GM21619 (cell line): ENCODE data around the gene PRKAR2B.
"Not testable (repeated sequence)": the region's sequence is repeated elsewhere in the genome, so short reads cannot be mapped to it uniquely, and the experiment has no call there.

ENCODE experiments used
- ATAC-seq: cut with Tn5 transposase; IDR thresholded peaks from one replicate; pipeline ENCODE4 v1.9.1; 2021; ENCODE audit not compliant: unreplicated experiment

The PRKAR2B gene

DNA sequence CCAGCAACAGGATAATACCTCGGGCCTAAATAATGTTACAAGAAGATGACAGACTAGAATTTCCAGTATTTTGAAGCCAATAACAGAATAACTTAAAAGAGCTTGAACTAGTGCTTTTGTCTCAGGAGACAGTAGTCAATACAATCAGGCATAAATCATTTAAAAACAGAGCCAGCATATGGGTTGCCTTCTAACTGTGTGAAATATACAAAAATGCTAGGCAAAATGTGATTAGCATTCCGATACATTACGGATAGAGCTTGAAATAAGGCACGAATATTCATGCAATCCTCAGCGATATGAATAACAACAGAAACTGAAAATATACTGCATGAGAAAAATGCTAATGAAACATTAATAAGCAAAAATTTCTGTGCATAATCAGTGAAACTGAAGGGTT, 18.3 kb upstream of the PRKAR2B start:
- ATAC-seq = no peak

DNA sequence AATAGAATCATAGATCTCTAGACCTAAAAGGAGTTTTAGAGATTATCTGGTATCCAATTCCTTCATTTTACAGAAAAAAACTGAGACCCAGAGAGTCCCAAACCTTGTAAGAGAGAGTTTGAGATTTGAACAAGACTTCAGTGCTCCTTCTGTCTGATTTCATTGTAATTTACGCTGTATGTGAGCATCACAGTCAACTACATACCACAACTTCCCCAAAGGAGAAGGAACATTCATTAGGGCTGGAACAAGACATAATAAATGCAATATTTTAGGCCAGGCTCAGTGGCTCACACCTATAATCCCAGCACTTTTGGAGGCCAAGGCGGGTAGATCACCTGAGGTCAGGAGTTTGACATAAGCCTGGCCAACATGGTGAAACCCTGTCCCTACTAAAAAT, 17.3 kb upstream of the PRKAR2B start:
- no peak for ATAC-seq

DNA sequence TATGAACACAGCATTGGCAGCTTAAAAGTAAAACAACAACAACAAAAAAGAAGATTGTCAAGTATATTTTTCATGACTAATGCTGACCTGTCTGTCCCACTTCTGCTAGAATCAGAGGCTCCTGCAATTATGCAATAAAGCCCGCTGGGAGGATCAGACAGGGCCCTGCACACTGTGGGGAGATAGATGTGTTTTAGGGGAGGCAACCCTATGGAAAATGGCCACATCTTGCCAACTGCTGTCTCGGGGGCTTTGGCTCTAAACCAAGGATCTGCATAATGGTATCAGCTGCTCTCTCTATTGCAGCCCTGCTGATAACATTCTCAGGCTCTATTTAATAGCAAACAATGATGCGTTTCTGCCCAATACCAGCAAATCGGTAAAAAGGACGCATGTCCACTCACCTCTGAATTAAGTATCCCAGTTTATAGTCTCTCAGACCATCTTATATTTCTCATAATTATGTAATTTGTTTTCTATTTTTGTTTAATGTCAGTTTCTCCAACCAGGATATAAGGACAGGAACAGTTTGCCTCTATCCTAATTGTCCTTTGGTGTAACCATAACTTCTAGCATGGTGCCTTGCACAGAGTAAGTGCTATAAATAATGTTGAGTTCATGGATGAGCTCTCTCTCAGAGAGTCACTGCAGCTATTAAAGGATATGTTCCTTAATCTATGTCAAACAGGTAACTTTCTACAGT, 15.3 kb upstream of the PRKAR2B start:
- no peak for ATAC-seq

DNA sequence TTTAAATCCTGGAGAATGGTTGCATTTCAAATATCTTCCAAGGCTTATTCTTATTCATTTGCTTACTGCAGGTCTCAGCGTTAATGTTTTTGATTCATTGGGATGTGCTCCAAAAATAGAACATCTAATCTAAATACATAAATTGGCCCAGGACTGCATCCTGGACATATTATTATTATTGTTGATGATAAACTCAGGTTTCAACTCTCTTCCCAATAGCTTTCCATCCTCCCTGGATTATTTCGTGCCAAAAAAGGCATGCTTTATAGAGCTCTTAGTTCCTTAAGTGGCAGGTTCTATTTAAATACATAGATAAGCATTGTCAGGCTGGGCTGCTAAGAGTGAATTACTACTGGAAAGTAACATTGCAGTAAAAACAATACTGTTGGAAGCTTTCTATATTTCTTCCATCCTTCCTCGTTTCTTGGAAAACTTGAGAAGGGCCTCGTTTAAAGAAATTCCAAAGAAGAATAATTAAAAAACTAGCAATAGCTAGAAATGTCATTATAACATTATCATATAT, 14.7 kb upstream of the PRKAR2B start:
- ATAC-seq = no peak

DNA sequence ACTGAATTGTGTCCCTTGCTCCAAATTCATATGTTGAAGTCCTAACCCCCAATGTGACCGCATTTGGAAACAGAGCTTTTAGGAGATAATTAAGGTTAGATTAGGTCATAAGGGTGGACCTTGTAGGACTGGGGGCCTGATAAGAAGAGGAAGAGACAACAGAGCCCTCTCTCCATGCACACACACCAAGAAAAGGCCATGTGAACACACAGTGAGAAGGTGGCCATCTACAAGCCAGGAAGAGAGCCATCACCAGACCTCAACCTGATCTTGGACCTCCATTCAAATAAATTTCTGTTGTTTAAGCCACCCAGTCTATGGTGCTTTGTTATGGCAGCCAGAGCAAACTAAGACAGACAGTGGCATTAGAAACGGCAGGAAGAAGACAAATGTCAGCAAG, 12.5 kb upstream of the PRKAR2B start:
- no peak for ATAC-seq

DNA sequence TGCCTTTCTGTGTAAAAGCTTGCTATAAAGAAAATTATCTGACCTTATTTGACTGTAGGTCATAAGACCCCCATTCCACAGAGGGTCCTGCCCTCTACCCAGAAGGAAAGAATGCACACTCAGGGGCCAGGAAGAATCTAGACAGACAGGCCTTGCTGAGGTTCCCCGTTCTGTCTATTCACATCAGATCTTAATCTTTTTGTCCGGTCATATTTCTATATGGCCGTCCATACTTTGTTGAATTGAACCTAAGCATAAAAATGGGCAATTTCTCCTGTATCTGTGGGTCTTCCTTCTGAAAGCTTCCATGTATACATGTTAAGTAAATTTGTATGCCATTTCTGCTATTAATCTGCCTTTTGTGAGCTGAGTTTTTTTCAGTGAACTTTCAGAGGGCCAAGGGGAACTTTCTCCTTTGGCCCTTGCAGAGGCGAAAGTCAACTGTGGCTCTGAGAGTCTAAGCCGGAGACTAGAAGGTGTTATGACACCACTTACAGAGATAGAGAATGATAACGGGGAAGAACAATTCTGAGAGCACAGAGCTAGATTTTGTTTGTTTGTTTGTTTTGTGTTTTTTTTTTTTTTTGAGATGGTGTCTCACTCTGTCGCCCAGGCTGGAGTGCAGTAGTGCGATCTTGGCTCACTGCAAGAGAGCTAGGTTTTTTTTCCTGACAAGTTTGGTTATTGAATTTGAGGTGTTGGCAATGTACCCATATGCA, 11.6 kb upstream of the PRKAR2B start:
- no peak for ATAC-seq

DNA sequence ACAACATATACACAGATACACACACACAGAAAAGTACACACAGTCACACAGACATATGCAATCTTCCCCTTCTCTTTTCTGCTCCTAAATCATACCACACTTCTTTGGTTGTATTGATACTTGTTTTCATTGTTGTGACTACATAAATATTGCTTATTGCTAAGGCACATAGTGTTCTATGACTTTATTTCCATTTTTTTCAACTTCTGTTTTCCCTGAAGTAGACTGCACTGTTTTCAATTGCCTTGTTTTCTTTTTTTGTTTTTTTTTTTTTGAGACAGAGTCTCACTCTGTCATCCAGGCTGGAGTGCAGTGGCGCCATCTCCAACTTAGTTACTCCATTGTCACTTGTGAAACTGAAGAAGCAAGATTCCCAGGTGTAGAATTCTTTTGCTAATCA, 10.0 kb upstream of the PRKAR2B start:
- no peak for ATAC-seq

DNA sequence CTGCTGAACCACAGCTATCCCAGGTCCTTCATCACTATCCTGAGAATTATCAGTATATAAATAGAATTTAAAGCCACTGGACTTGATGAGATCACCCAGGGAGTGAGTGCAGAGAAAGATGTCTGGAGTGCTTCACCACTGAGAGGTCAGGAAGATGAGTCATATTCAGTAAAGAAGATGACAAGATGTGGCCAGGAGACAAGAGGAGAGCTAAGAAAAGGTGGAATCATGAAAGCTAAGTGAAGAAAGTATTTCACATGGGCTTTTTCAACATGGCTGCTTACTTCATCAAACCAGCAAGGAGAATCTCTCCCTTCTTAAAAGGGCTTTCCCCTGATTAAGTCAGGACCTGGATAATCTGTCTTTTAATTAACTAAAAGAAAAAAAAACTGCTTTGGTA, 9.1 kb upstream of the PRKAR2B start:
- no peak for ATAC-seq

DNA sequence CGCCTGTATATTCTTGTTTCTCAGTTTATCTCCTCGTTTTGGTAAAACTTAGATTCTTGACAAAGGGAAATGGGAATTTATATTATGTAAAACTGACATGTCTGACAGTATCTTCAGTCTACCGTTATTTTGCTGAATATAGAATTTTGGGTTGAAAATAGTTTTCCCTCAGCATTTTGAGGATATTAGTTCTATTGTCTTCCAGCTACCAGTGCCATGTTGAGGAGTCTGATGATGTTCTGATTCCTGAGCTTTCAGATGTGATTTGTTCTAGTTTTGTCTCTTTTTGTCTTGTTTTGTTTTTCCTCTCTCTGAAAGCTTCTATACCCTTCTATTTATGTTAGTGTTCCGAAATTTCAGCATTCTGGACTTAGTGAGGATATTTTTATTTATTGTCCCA, 8.0 kb upstream of the PRKAR2B start:
- ATAC-seq = no peak

DNA sequence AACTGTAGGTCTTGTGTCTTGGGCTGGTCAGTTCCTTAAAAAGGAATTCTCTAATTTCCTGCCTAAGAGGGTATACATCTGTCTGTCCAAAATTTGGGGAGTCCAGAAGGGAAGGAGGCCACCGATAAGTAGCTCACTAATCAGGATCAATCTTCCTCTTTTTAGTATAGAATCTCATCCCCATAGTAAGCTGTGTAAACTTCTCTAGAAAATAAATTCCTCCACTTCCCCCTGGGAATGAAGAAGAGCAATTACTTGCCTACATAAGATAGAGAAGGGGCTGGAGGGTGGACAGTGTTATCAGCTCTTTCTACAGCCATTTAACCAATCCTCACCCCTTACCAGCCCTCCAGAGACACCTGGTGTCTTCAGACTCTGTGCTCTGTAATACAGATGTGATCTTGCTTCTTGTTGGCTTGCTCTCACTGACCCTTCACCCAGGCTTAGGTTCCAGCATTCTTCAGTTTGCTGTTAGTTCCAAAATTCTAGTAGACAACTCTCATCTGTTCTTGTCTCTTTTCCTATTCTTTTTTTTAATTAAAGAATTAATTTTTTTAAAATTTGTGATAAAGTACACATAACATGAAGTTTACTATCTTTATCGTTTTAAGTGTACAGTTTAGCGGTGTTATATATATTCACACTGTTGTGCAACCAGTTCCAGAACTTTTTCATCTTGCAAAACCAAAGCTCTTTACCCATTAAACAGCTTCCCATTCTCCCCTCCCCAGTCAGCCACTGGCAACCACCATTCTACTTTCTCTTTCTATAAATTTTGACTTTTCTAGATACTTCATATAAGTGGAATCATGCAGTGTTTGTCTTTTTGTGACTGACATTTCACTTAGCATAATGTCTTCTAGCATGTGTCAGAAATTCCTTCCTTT, 6.5 kb upstream of the PRKAR2B start:
- no peak for ATAC-seq

DNA sequence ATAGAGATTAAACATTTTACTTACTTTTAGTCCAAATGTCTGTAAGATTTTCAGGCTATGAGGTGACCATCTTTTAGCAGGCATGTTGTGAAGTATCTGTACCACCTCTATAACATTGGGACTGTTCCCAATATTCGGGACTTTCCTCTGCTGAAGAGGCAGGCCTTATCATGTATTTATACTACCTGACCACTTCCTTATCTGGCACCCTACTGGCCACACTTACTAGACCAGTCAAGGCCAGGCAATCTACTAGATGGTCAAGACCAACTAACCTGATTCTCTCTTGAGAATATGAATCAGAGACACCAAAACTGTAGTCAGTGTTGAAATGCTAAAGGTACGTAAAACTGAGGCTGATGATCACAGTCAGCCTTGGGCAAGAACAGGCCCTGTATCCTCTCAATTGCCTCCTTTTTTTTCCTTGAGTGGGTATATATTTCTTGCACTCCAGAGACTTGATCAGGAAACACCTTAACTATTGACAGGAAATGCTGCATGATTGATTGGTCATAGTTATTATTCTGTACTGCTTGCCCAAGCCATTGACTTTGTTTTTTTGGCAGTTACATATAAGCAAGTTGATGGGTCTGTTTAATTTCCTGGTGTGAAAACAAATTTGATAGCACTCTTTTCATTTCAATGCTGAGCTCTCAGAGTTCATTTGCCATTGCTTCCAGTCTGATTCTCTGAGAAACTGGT, 5.2 kb upstream of the PRKAR2B start:
- ATAC-seq = no peak

DNA sequence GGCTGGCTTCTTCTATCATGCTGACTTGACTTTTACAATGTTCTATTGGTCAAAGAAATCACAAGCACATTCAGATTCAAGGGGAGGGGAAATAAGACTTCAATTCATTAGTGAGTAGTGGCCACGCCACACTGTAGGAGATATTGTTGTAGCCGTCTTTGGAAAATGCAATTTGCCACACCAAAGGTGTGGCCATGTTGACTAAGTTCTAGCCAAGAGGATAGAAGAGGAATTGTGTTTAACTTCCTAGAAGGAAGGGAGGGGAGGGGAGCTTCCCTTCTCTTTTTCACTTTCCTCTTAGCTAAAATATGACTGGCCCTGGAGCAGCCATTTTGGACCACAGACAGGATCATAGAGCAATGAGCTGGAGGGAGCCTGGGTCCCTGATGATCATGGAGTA, 3.4 kb upstream of the PRKAR2B start:
- no peak for ATAC-seq

DNA sequence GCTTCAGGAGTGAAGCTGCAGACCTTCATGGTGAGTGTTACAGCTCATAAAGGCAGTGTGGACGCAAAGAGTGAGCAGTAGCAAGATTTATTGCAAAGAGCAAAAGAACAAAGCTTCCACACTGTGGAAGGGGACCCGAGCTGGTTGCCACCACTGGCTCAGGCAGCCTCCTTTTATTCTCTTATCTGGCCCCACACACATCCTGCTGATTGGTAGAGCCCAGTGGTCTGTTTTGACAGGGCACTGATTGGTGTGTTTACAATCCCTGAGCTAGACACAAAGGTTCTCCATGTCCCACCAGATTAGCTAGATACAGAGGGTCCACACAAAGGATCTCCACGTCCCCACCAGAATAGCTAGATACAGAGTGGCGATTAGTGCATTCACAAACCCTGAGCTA, 2.7 kb upstream of the PRKAR2B start:
- not testable (repeated sequence) for ATAC-seq

DNA sequence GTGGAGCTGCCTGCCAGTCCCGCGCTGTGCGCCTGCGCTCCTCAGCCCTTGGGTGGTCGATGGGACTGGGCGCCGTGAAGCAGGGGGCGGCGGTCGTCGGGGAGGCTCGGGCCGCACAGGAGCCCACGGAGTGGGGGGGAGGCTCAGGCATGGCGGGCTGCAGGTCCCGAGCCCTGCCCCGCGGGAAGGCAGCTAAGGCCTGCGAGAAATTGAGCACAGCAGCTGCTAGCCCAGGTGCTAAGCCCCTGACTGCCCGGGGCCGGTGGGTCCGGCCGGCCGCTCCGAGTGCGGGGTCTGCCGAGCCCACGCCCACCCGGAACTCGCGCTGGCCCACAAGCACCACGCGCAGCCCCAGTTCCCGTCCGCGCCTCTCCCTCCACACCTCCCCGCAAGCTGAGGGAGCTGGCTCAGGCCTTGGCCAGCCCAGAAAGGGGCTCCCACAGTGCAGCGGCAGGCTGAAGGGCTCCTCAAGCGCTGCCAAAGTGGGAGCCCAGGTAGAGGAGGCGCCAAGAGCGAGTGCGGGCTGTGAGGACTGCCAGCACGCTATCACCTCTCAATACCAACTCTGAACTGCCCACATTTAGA, 2.1 kb upstream of the PRKAR2B start:
- ATAC-seq = not testable (repeated sequence)

DNA sequence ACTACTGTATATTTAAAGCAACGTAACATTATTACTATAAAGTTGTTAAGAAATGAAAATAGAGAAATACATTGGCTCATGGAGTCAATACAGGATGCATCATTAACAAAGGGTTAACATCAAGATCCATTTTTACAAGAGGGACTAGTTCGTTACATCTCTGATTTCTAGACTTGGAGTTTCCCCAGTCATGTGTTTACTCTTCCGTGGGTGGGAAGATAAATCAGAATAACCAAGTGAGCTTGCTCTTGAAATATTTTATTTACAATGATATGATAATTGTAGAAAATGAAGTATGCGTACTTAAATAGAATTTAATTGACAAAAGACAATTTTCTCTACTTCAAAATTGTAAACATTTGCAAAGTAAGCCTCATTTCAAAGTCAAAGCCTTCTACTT, 1.0 kb upstream of the PRKAR2B start:
- ATAC-seq = no peak

DNA sequence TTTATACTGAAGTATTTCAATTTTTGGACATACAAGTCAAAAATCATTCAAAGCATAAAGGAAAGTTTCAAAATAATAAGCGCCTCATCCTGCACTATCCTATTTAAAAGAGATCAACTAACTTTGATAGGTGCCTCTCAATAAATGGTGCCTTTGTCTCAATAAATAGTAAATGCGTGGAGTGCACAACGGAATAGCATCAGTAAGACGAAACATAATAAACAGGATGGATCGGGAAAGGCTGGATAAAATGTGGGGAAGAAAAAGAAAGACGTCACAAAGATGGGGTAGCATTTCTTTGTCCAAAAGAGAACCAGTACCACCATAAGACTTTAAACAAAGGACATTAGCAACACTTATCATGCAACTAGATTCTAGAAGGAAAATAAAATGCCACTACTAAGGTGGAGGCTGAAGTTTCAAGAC, 571 bp upstream of the PRKAR2B start:
- ATAC-seq = no peak

DNA sequence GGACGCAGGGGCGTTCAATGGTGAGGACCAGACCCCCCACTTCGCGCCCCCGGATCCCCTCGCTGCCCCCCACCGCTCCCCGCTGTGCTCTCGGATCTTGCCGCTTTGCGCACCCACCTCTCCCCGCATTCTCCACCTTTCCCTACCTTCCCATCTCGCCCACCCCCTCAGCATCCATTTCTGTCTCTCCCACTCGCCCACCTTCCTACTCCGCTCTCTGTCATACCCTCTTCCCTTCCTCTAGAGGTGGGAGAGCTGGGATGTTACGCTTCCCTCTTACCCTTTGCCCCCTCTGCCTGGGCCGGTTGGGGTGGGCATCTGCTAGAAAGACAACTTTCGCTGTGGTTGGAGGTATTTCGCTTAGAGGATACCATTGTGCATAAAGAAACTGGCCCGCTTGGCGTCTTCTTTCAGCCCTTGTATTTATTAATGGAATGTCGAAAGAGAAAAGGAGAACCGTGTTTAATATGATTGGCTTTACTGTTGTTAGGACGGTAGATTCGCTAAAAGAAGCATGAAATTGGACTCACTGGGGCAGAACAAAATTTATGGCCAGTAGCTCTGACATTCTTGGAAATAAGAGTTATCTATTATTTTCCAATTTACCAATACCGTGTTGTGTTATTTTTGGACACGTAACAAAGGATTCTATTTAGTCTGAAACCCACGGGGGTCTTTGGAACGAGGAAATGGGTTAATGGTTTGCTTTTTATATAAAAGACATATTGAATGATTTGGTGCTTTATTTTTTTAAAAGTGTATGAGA, 873 bp downstream of the PRKAR2B start:
- ATAC-seq = no peak

DNA sequence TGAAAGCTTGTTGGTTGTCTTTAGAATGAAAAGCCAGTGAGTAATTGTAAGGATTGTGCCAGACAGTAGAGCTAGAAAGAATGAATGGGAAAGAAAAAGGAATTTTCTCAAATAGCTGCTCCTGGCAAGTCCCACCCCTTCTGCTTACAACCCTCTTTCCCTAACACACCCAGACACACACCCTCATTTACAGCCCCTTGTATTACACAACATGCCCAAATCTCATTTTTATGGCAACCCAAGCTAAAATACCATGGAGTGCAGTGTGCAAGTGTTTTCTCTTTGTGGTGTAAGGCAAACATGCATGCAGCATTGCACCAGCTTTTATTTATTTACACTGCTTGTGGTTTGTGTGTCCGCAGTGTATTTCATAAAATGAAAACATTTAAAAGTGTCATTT, 1.5 kb downstream of the PRKAR2B start:
- no peak for ATAC-seq

DNA sequence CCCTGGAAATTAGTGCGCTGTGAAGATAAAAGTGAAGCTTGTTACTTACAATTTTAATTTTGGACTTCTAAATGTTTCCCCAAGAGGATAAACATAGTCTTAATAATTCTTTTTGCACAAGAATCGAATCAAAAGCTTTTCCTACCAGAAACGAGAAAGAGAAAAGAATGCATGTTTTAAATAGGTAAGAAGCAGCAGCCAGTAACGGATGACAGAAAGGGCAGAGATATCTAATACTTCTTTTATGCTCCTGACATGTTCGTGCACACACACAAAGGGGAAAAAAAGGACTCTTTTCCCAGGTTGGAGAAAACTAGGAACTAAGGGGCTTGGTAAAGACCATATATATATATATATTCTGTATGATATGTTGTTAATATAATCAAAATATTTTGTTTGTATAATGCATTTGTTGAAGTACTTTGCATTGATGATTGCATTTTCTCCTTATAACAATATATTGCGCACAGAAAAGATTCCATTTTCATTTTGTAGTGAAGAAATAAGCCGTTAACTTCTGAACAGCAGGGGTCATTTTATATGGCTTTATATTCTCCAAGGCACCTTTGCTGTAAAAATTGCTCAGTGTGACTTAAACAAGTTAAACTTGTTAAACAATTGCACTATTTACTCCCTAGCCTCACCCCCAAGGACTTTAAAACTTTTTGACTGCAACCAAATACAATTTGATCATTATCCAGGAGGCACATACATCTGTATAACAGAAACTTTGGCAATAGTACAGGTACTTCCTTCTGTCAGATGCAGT, 2.2 kb downstream of the PRKAR2B start:
- no peak for ATAC-seq
